Right lobe of liver (tissue), 4 donors: ENCODE data around the gene AHCYL2.

Experiments
- CTCF ChIP-seq, 4 donors: fragments of 200-600 bp in 3 of 4; fragments of 450-650 bp in 1 of 4; IDR thresholded peaks; one replicate each; pipeline versions ENCODE4 v1.5.1 to v1.8.0; 2016 to 2022; ENCODE audit warnings: antibody characterized with exemption in 4 of 4, mild to moderate bottlenecking in 2 of 4
- POLR2A ChIP-seq: fragments of 450-650 bp; IDR thresholded peaks from one replicate; pipeline ENCODE4 v1.6.1; 2017; ENCODE audit warnings: antibody characterized with exemption, mild to moderate bottlenecking
- donor health status: DM: no; HTN: no; CAD: no.
- donor health status: DM: no; HTN: no; CAD: no.
- donor health status: DM: no; HTN: yes; CAD: no.

- TF ChIP-seq CTCF (IDR thresholded peaks at IDR 0.05) (no peak), POLR2A (no peak)
Measured at GRCh38 chr7:129471402-129471827, 246.6 kb downstream of the AHCYL2 start.
